ENCODE measurements around the gene ZNF425.
"Not testable (repeated sequence)": the region's sequence is repeated elsewhere in the genome, so short reads cannot be mapped to it uniquely, and the experiment has no call there.

Gene ZNF425

DNA sequence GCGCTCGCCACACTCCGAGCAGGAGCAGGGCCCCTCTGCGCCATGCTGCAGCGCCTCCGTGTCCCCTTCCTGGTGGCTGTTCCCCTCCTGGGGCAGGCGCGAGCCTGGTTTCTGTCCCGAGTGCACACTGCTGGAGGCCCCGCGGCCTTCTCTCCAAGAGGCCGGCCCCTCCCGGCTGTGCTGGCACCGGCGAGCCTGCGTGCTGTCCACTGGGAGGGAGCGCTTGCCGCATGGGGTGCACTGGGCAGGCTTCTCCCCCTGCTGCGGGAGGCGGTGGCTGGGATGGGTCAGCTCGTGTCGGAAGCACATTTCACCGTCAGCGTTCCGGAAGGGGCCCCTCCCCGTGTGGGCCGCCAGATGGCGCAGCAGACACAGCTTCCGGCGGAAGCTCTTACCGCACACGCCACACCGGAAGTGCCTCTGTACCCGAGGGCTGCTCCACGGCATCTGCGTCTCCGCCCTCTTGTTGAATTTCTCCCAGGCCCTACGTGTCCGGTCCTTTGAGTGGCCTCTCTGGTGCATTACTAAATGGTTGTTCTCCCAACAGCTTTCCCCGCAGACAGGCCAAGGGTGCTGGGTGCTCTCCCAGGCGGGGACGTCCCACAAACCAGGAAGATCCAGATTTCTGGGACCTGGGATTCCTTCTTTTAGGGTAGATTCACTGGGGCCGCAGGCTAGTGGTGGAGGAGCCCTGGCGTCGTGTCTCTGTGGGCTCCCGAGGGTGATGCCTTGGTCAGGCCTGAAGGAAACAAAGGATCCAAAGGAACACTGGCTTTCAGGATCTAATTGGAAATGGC lies 54.3 kb downstream of the ZNF425 start:
- no peak for DNase-seq

DNA sequence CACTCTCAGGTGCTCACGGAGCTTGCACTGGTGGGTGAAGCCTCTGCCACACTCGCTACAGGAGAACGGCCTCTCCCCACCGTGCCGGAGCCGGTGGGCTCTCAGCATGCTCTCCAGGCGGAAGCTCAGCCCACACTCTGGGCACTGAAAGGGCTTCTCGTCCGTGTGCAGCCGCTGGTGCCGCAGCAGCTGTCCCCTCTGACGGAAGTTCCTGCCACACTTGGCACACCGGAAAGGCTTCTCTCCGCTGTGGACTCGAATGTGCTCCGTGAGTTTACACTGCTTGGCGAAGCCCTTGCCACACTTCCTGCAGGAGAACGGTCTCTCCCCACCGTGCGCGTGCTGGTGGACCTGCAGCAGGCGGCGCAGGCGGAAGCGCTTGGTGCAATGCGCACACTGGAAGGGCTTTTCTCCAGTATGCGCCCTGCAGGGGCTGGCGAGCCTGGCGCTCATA lies 54.9 kb downstream of the ZNF425 start:
- no peak for DNase-seq

DNA sequence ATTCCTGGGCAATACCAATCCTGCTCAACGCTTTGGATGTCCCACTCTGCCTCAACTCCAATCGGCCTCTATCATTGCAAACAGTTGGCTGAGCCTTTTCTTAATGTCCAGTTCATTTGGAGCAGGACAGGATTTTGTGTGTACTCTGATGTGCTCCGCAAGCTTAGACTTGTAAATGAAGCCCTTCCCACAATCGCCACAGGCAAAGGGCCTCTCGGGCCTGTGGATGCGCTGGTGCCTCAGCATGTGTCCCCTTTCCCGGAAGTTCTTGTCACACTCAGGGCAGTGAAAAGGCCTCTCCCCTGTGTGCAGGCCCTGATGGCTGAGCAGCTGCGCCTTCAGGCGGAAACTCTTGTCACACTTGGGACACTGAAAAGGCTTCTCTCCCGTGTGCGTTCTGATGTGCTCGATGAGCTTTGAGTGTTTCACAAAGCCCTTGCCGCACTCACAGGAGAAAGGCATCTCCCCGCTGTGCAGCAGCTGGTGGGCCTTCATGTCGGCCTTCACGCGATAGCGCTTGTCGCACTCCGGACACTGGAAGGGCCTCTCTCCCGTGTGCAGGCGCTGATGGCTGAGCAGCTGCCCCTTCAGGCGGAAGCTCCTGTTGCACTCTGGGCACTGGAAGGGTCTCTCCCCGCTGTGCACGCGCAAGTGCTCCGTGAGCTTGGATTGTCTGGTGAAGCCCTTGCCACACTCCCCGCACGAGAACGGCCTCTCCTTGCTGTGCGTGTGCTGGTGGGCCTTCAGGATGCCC lies 55.6 kb downstream of the ZNF425 start:
- DNase-seq: no peak

DNA sequence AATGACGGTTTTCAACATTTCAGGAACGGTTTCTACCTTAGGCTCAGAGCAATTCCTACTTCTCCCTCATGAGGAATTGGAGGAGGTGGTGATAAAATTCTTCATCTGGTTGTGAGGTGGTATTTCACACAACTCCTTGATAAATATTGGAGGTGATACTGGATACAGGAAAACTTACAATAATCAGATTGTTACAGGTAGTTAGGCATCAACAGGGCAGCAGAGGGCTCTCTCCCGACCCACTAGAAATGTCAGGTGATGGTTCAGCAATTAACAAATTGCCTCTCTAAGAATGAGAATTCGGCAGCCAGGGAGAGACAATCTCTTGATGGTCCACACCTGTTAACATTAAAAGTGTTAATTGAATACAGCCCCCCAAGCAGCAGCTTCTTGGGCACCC lies 58.3 kb downstream of the ZNF425 start:
- DNase-seq: no peak

DNA sequence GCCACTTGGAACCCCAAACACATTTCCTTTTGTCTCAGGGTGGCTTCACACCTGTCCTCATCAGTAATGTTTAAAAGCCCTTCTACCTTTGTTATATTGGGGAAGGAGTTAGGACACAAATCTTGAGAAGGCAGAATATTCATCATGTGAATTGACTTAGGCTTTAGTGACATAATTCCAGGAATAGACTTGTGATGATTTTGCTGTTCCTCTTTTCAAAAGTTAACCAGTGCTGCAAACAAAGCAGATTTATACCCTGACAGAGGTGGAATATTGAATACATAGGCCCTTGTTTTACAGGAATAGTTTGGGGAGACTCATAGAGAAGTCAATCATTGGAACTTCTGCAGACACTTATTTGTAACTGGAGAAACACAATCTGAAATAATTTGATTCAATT lies 62.6 kb downstream of the ZNF425 start:
- DNase-seq: no peak

DNA sequence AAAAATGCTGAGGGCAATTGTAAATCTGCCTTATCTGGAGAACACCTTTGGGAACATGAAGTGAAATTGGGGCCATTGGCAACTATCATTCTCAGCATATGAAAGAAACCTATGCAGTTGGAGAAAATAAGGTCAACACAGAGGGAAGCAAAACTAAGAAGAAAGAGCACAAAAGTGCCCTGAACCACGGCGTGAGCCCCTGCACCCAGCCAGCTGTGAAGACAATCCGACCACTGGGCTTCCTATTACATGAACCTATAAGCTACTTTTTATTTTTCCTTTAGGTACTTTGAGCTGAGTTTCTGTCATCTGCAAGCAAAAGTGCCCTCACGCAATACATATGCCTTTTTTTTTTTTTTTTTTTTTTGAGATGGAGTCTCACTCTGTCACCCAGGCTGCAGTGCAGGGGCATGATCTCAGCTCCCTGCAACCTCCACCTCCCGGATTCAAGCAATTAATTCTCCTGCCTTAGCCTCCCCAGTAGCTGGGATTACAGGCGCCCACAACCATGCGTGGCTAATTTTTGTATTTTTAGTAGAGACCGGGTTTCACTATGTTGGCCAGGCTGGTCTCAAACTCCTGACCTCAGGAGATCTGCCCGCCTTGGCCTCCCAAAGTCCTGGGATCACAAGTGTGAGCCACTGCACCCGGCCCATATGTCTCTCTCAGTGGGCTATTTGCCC lies 63.8 kb downstream of the ZNF425 start:
- not testable (repeated sequence) for DNase-seq

DNA sequence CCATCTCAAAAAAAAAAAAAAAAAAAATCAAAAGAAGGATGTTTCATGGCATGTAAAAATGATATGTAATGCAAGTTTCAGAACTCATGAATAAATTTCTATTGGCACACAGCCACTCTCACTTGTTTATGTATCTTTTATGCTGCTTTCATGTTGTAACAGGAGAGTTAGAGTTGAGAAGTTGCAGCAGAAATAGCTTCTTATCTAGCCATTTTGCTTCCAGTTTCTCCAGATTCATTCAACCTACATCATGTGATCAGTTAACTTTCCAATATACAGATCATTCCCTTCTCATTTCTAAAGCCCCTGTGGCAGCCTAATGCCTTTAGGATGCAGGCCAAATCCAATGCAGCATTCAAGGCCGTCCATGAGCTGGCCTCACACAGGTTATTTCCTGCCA lies 66.0 kb downstream of the ZNF425 start:
- no peak for DNase-seq

DNA sequence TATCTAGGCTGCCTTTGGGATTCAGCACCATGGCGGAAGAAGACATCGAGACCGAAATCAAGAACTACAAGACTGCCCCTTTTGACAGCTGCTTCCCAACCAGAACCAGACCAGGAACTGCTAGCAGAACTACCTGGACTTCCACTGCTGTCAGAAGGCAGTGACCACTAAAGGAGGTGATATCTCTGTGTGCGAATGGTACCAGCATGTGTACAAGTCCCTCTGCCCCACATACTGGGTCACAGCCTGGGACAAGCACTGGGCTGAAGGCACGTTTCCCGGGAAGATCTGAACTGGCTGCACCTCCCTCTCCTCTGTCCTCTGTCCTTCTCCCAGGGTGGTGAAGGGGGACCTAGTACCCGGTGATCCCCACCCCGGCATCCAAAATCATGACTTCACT lies 72.2 kb downstream of the ZNF425 start:
- no peak for DNase-seq

DNA sequence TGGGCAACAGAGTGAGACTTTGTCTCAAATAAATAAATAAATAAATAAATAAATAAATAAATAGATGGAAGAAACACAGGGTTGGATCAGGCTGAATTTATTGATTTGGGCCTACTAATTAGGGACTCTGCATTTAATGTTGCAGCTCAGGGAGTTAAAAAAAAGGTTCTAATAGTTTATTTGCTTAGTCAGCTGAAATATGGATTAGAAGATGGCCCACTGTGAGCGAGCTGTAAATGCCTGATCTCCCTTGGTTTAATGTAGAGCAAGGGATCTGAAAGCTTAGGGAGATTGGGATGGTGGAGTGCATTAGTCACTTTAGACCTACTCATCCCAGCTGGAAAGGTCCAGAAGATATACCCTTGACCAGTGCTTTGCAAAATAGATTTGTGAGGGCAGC lies 72.7 kb downstream of the ZNF425 start:
- DNase-seq: no peak
